Measurements from ENCODE around the gene LRRC2.

GRCh38 chr3:46520531-46520930, 45.6 kb downstream of the LRRC2 start:
- TF ChIP-seq EZH2 (IDR thresholded peaks at IDR 0.05; ENCODE audit: borderline replicate concordance, low read depth, low read length, severe bottlenecking) (no peak), POLR2AphosphoS5 (IDR thresholded peaks at IDR 0.05; ENCODE audit: insufficient read depth, low read depth, low read length) (peak; percentile 15), POLR2A (IDR thresholded peaks at IDR 0.05; ENCODE audit: low read depth, low read length) (peak; percentile 21), CTCF (IDR thresholded peaks at IDR 0.05; ENCODE audit: extremely low read depth in 1 of 2, insufficient read depth in 1 of 2, low read depth in 1 of 2, low read length in 2 of 2) (no peak)
